Fibroblast of lung (primary cell): ENCODE results near the gene TBX10. TPM values are rescaled to one million over a fixed set of nuclear protein-coding genes. Genes with fewer than 3 reads are reported as not detected.

Source experiments
- DNase-seq, 2 donors: peaks; one replicate each; pipeline versions ENCODE4 v3.0.0 to v3.0.0-alpha.2; 2010; ENCODE audit warnings: low read depth in 2 of 2
- H2AFZ ChIP-seq: 2 replicates; pipeline ENCODE4 v1.5.1; 2012; ENCODE audit warnings: low read length, control low read depth, inconsistent platforms
- H3K27ac ChIP-seq: 2 replicates; pipeline ENCODE4 v1.5.1; 2011; ENCODE audit warnings: low read length, control low read depth; ENCODE audit not compliant: insufficient read depth
- H3K27me3 ChIP-seq: 2 replicates; pipeline ENCODE4 v1.5.1; 2011; ENCODE audit warnings: mild to moderate bottlenecking, low read length; ENCODE audit not compliant: control insufficient read depth, insufficient read depth
- H3K36me3 ChIP-seq: 2 replicates; pipeline ENCODE4 v1.5.1; 2011; ENCODE audit warnings: low read length; ENCODE audit not compliant: control insufficient read depth, insufficient read depth
- H3K4me1 ChIP-seq: 2 replicates; pipeline ENCODE4 v1.5.1; 2011; ENCODE audit warnings: low read length; ENCODE audit not compliant: control insufficient read depth, insufficient read depth; ENCODE audit errors: extremely low read depth
- H3K4me2 ChIP-seq: 2 replicates; pipeline ENCODE4 v1.5.1; 2011; ENCODE audit warnings: low read length, control low read depth; ENCODE audit not compliant: insufficient read depth; ENCODE audit errors: extremely low read depth
- H3K4me3 ChIP-seq, 4 experiments: fragments of 200-600 bp in 1 of 4; sonication (generic) in 1 of 4; replicated peaks in 1 of 4; 2 replicates each; pipeline ENCODE4 v1.5.1; 2011 to 2016; ENCODE audit warnings: low read length in 4 of 4, low read depth in 3 of 4, mild to moderate bottlenecking in 3 of 4, control low read depth in 2 of 4, inconsistent platforms in 1 of 4, mixed read lengths in 1 of 4; ENCODE audit not compliant: insufficient read depth in 1 of 4; ENCODE audit errors: control extremely low read depth in 1 of 4
- H3K79me2 ChIP-seq: 2 replicates; pipeline ENCODE4 v1.5.1; 2012; ENCODE audit warnings: mild to moderate bottlenecking, low read length, inconsistent platforms; ENCODE audit not compliant: control insufficient read depth, insufficient read depth
- H3K9ac ChIP-seq: 2 replicates; pipeline ENCODE4 v1.5.1; 2011; ENCODE audit warnings: mild to moderate bottlenecking, low read length, control low read depth; ENCODE audit not compliant: insufficient read depth
- H3K9me3 ChIP-seq: 2 replicates; pipeline ENCODE4 v1.5.1; 2012; ENCODE audit warnings: low read depth, low read length; ENCODE audit not compliant: control insufficient read depth, insufficient read depth
- H4K20me1 ChIP-seq: 2 replicates; pipeline ENCODE4 v1.5.1; 2011; ENCODE audit warnings: low read length; ENCODE audit not compliant: control insufficient read depth, insufficient read depth; ENCODE audit errors: extremely low read depth
- EZH2 ChIP-seq: IDR thresholded peaks from 2 replicates; pipeline ENCODE4 v1.5.1; 2012; ENCODE audit warnings: low read length, control low read depth, mild to moderate bottlenecking; ENCODE audit errors: missing control alignments
- polyA plus RNA-seq, 2 donors: library from polyadenylated mRNA; depleted of rRNA in 1 of 2; stranded (reverse) in 1 of 2; unstranded in 1 of 2; fragments of >200 nt; gene quantifications; 2 replicates each; pipeline ENCODE4 v1.2.1, GENCODE V29; 2011 to 2012; ENCODE audit warnings: missing spikeins in 1 of 2
- total RNA-seq: library from RNA; depleted of rRNA; stranded (reverse); fragments of >200 nt; gene quantifications from 2 replicates; pipeline ENCODE4 v1.2.1, GENCODE V29; 2014
- TF ChIP-seq, protein P1 (sequence below), 2 donors: IDR thresholded peaks in 1 of 2; conservative IDR thresholded peaks in 1 of 2; 1 replicate in 1 of 2; 2 replicates in 1 of 2; pipeline ENCODE4 v1.5.1; 2011 to 2012; ENCODE audit warnings: low read length in 2 of 2, control low read depth in 1 of 2, inconsistent platforms in 1 of 2, low read depth in 1 of 2, mild to moderate bottlenecking in 1 of 2

Gene TBX10
- total and polyA plus RNA-seq, 2 donors (not counting 1 experiment from before 2014, with no cell fraction given), result not detected

DNA sequence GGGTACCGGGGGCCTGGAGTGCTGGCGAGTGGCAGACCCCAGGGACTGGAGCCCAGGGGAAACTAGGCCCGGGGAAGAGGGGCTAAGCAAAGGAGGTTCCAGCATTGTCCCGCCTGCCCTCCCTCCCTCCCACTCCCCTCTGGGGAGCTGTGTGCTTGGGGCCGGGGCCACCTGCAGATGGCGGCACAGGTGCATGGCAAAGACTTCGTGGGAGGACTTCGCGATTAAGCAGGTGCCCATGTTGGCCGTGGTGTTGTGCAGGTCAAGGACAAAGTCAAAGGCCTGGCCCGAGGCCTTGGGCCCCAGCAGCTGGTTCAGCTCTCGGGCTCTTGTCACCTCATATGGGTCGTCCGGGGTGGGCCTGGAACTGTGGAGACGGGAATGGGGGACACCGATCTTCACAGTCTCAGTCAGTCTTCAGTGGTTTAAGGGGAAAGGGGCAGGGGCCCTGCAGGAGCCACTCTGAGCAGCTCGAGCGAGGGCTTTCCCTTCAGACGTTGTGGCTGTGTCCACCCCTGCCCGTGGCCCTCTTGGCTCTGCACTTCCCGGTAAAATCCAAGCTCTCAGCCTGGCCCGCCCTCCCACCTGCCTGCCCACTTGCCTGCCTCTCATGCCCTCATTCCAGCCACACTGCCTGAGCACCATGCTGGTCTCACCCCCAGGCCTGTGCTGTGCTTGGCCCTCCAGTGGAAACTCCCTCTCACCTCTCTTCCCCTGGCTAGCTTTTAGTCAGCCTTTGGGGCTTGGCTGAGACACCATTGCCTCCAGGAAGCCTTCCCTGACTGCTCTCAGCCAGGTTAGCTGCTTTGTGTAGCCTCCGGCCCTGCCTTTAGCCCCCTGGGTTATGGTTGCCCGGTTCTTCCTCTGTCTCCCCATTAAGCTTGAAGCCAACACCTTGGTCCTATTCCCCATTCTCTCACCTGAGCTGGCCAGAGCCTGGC lies 6.2 kb upstream of the TBX10 start:
- Histone ChIP-seq H3K27ac (no peak overlapping the region), H3K9me3 (no peaks in the 10 kb centered on the region), H3K36me3 (no peaks in the 10 kb centered on the region), H3K4me3 (no peak overlapping the region), H4K20me1 (no peaks in the 10 kb centered on the region), H3K79me2 (no peaks in the 10 kb centered on the region), H3K4me1 (no peaks in the 10 kb centered on the region), H3K4me2 (no peak overlapping the region), H3K27me3 (no peaks in the 10 kb centered on the region), H3K9ac (no peak overlapping the region), H2AFZ (no peak overlapping the region)
- DNase-seq, result no peak
- TF ChIP-seq, protein P1, sequence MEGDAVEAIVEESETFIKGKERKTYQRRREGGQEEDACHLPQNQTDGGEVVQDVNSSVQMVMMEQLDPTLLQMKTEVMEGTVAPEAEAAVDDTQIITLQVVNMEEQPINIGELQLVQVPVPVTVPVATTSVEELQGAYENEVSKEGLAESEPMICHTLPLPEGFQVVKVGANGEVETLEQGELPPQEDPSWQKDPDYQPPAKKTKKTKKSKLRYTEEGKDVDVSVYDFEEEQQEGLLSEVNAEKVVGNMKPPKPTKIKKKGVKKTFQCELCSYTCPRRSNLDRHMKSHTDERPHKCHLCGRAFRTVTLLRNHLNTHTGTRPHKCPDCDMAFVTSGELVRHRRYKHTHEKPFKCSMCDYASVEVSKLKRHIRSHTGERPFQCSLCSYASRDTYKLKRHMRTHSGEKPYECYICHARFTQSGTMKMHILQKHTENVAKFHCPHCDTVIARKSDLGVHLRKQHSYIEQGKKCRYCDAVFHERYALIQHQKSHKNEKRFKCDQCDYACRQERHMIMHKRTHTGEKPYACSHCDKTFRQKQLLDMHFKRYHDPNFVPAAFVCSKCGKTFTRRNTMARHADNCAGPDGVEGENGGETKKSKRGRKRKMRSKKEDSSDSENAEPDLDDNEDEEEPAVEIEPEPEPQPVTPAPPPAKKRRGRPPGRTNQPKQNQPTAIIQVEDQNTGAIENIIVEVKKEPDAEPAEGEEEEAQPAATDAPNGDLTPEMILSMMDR (conservative IDR thresholded peaks at IDR 0.05 in 1 of 2, IDR thresholded peaks at IDR 0.05 in 1 of 2; ENCODE audit: low read depth in 1 of 2, low read length in 2 of 2), result no peak
- TF ChIP-seq EZH2, result no peak

DNA sequence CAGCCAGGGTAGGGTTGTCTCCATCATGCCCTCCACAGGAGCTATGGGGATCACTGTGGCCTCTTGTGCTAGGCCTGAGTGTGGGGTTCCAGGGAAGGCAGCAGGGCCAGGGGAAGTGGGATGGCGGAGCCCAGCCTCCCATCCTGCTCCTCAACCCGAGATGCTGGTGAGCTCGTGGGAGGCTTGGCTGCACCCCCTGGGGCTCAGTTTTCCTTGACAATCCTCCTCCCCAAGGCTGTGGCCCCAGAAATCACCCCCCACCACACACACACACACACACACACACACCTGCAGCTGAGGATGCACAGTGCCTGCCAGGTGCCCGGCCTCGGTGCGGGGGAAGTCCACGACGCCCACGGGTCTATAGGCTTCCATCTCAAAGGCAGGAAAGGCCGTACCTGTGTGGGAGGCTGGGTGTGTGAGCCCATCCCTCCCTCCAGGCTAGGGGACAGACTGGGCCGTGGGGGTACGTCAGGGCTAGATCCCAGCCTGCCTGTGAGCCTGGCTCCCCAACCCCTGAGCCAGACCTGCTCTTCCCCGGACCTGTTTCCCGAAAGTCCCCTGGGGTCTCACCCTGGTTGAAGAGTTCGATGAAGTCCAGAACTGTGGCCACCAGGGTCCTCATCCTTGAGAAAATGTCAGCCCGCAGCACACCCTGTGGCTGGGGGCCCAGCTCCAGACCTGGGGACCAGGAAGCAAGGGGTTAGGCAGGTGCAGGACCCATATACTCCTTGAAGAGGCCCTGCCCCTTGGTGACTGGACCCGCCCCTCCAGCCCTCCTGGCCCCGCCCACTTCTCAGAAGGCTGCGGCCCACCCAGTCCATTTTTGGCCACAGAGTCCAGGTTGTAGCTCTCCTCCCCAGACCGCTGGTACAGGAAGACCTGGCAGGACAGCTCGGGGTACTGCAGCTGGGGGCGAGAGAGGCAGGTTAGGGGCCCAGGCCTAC lies 5.2 kb upstream of the TBX10 start:
- no peaks in the 10 kb centered on the region for H3K4me1 ChIP-seq
- no peaks in the 10 kb centered on the region for H3K36me3 ChIP-seq
- no peak overlapping the region for H3K4me2 ChIP-seq
- no peaks in the 10 kb centered on the region for H3K9me3 ChIP-seq
- no peak overlapping the region for H3K27ac ChIP-seq
- H4K20me1 ChIP-seq, result no peaks in the 10 kb centered on the region
- DNase-seq, result no peak
- H2AFZ ChIP-seq, result no peak overlapping the region
- H3K79me2 ChIP-seq, result no peaks in the 10 kb centered on the region
- no peak overlapping the region for H3K4me3 ChIP-seq
- H3K9ac ChIP-seq, result no peak overlapping the region
- TF ChIP-seq, protein P1 (conservative IDR thresholded peaks at IDR 0.05 in 1 of 2, IDR thresholded peaks at IDR 0.05 in 1 of 2; ENCODE audit: low read depth in 1 of 2, low read length in 2 of 2), result no peak
- TF ChIP-seq EZH2, result no peak
- H3K27me3 ChIP-seq, result no peaks in the 10 kb centered on the region

DNA sequence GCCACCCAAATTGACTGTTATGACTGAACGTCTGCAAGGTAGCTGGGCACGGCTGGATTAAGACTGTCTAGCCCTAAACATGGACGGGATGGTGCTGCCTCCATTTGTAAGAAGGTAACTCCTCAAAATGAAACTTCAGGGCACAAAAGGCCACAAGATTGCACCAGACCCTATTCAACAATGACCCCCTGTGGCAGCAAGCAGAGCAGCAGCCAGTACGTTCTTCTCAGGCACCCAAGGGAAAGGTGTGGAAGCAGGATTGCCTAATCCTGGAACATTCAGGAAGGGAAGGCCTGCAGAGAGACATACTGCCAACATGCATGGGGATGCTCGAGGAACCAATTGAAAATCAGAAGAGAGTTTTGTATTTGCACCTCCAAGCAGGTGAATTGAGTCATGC lies 4.5 kb upstream of the TBX10 start:
- Histone ChIP-seq H4K20me1 (no peaks in the 10 kb centered on the region), H3K4me2 (no peak overlapping the region), H3K27me3 (no peaks in the 10 kb centered on the region), H3K27ac (no peak overlapping the region), H3K4me1 (no peaks in the 10 kb centered on the region), H3K9ac (no peak overlapping the region), H3K79me2 (no peaks in the 10 kb centered on the region), H2AFZ (no peak overlapping the region), H3K36me3 (no peaks in the 10 kb centered on the region), H3K9me3 (no peaks in the 10 kb centered on the region), H3K4me3 (no peak overlapping the region)
- no peak for DNase-seq
- TF ChIP-seq, protein P1 (conservative IDR thresholded peaks at IDR 0.05 in 1 of 2, IDR thresholded peaks at IDR 0.05 in 1 of 2; ENCODE audit: low read depth in 1 of 2, low read length in 2 of 2), result peak in 1 of 2 donors; percentile 34
- no peak for TF ChIP-seq EZH2
